Measurements from ENCODE around the gene MBOAT1.

The MBOAT1 gene

GRCh38 chr6:20233007-20233730 lies 20.9 kb upstream of the MBOAT1 start:
- no peak for DNase-seq

- no peak for DNase-seq
Observed at GRCh38 chr6:20232188-20232587, 19.9 kb upstream of the MBOAT1 start.

GRCh38 chr6:20230401-20231119 lies 18.3 kb upstream of the MBOAT1 start:
- no peak for DNase-seq

GRCh38 chr6:20229881-20230280 lies 17.6 kb upstream of the MBOAT1 start:
- DNase-seq, result no peak

GRCh38 chr6:20227350-20227749 lies 15.1 kb upstream of the MBOAT1 start:
- DNase-seq, result no peak

GRCh38 chr6:20223141-20223540 lies 10.9 kb upstream of the MBOAT1 start:
- no peak for DNase-seq

- DNase-seq, result no peak
Observed at GRCh38 chr6:20221421-20221820, 9.2 kb upstream of the MBOAT1 start.

- DNase-seq, result no peak
Observed at GRCh38 chr6:20220359-20220758, 8.1 kb upstream of the MBOAT1 start.

GRCh38 chr6:20217891-20218290 lies 5.6 kb upstream of the MBOAT1 start:
- no peak for DNase-seq

- DNase-seq, result no peak
Observed at GRCh38 chr6:20217324-20217855, 5.1 kb upstream of the MBOAT1 start.

GRCh38 chr6:20215310-20215709 lies 3.0 kb upstream of the MBOAT1 start:
- no peak for DNase-seq

GRCh38 chr6:20213271-20213798 lies 1.1 kb upstream of the MBOAT1 start:
- DNase-seq, result no peak

GRCh38 chr6:20211941-20212391 lies 303 bp downstream of the MBOAT1 start:
- DNase-seq, result peak; percentile 82

- peak; percentile 70 for DNase-seq
Observed at GRCh38 chr6:20211037-20211940, 980 bp downstream of the MBOAT1 start.

- no peak for DNase-seq
Observed at GRCh38 chr6:20210158-20210557, 2.1 kb downstream of the MBOAT1 start.

- no peak for DNase-seq
Observed at GRCh38 chr6:20208687-20209378, 3.4 kb downstream of the MBOAT1 start.

GRCh38 chr6:20207088-20207418 lies 5.2 kb downstream of the MBOAT1 start:
- DNase-seq, result no peak

- DNase-seq, result no peak
Observed at GRCh38 chr6:20205722-20206161, 6.5 kb downstream of the MBOAT1 start.

- DNase-seq, result no peak
Observed at GRCh38 chr6:20204512-20204894, 7.8 kb downstream of the MBOAT1 start.

GRCh38 chr6:20203561-20204511 lies 8.4 kb downstream of the MBOAT1 start:
- peak; percentile 56 for DNase-seq

- DNase-seq, result no peak
Observed at GRCh38 chr6:20202699-20203302, 9.5 kb downstream of the MBOAT1 start.
